Neural progenitor cell (in vitro differentiated cells): ENCODE measurements around the gene TRHDE.

Source experiments
- CTCF ChIP-seq: fragments of 200-600 bp; sonication (generic); IDR thresholded peaks from 2 replicates; pipeline ENCODE4 v1.5.1; 2017; ENCODE audit warnings: antibody characterized with exemption, mild to moderate bottlenecking
- EZH2 ChIP-seq: fragments of 200-600 bp; sonication (generic); IDR thresholded peaks from 2 replicates; pipeline ENCODE4 v1.6.1; 2017; ENCODE audit warnings: antibody characterized with exemption, mild to moderate bottlenecking, moderate library complexity

DNA sequence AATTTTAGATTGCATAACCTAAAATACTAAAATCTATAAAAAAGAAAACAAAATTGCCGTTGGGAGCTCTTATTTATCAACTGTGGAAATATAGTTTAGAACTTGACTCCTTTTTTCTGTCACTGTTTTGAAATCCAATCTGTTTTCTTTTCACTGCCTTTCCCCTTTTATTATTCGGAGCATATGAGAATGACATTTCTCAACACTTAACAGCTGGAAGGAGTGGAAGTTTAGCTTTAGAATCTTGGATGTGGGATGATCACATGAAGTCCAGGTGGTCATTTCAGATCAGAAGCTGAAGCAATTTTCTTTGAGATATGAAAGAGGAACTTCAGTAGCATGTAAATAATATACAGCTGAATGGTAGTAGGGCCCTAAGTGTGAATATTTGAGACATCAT lies 16.7 kb downstream of the TRHDE start:
- TF ChIP-seq CTCF (no peak), EZH2 (no peak)
